Measurements from ENCODE around the gene SGPL1. TPM values are rescaled to one million over a fixed set of nuclear protein-coding genes. Genes with fewer than 3 reads are reported as not detected.

Gene SGPL1
- polyA plus RNA-seq, 1 experiment, result 16.6 TPM

GRCh38 chr10:70893227-70894006 lies 77.7 kb downstream of the SGPL1 start:
- DNase-seq (ENCODE audit: low read depth), result no peak
- Histone ChIP-seq H3K4me3 (ENCODE audit: low read depth, low read length) (no peak overlapping the region), H3K27me3 (ENCODE audit: control insufficient read depth, insufficient read depth, low read length) (peaks cover 2% of the 10 kb centered on the region), H3K36me3 (ENCODE audit: control insufficient read depth, insufficient read depth, low read length) (no peaks in the 10 kb centered on the region)
- no peak for TF ChIP-seq CTCF (IDR thresholded peaks at IDR 0.05; ENCODE audit: insufficient read depth, low read depth, low read length)
- ChIA-PET POLR2A (no interaction called here), CTCF (interaction anchor here (2.9 kb wide), 1 partner anchor 10 kb away, joined by 9 read pairs; no protein-coding TSS in a partner anchor)

DNA sequence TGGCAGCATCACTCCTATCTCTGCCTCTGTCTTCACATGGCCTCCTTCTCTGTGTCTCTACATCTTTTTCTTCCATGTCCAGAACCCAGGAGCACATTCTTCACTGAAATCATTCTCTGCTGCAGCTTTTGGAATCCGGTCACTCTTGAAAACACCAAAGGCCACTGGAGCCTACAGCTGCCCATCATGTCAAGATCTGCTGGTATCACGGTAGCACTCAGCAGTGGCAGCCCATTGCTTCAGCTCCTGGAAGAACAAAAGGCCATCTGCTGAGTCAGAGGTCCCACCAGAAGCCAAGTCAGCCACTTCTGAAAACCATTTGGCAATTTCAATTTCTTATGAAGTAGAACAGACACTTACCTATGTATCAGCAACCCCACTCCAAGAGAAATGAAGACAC lies 78.7 kb downstream of the SGPL1 start:
- Histone ChIP-seq H3K27me3 (ENCODE audit: control insufficient read depth, insufficient read depth, low read length) (peaks cover 2% of the 10 kb centered on the region), H3K36me3 (ENCODE audit: control insufficient read depth, insufficient read depth, low read length) (no peaks in the 10 kb centered on the region), H3K4me3 (ENCODE audit: low read depth, low read length) (no peak overlapping the region)
- DNase-seq (ENCODE audit: low read depth), result no peak
- no peak for TF ChIP-seq CTCF (IDR thresholded peaks at IDR 0.05; ENCODE audit: insufficient read depth, low read depth, low read length)
- POLR2A ChIA-PET, result no interaction called here
- CTCF ChIA-PET, result interaction anchor here (1.5 to 2.9 kb wide), 2 partner anchors 9 to 30 kb away, joined by 3 to 9 read pairs; no protein-coding TSS in a partner anchor

- ChIA-PET CTCF (interaction anchor here (1.2 kb wide), 1 partner anchor 28 kb away, joined by 4 read pairs; no protein-coding TSS in a partner anchor), POLR2A (no interaction called here)
- H3K36me3 ChIP-seq (ENCODE audit: control insufficient read depth, insufficient read depth, low read length), result no peaks in the 10 kb centered on the region
- H3K4me3 ChIP-seq (ENCODE audit: low read depth, low read length), result no peak overlapping the region
- TF ChIP-seq CTCF (IDR thresholded peaks at IDR 0.05; ENCODE audit: insufficient read depth, low read depth, low read length), result no peak
- DNase-seq (ENCODE audit: low read depth), result no peak
- H3K27me3 ChIP-seq (ENCODE audit: control insufficient read depth, insufficient read depth, low read length), result peaks cover 2% of the 10 kb centered on the region
These were observed 80.8 kb downstream of the SGPL1 start for GRCh38 chr10:70896551-70896950.

- TF ChIP-seq CTCF (IDR thresholded peaks at IDR 0.05; ENCODE audit: insufficient read depth, low read depth, low read length), result no peak
- ChIA-PET CTCF (interaction anchor here (0.6 kb wide), 1 partner anchor 21 kb away, joined by 3 read pairs; no protein-coding TSS in a partner anchor), POLR2A (no interaction called here)
- H3K36me3 ChIP-seq (ENCODE audit: control insufficient read depth, insufficient read depth, low read length), result no peaks in the 10 kb centered on the region
- no peak for DNase-seq (ENCODE audit: low read depth)
- no peak overlapping the region for H3K4me3 ChIP-seq (ENCODE audit: low read depth, low read length)
- H3K27me3 ChIP-seq (ENCODE audit: control insufficient read depth, insufficient read depth, low read length), result peaks cover 2% of the 10 kb centered on the region
These were observed 82.9 kb downstream of the SGPL1 start for GRCh38 chr10:70898687-70899086.

DNA sequence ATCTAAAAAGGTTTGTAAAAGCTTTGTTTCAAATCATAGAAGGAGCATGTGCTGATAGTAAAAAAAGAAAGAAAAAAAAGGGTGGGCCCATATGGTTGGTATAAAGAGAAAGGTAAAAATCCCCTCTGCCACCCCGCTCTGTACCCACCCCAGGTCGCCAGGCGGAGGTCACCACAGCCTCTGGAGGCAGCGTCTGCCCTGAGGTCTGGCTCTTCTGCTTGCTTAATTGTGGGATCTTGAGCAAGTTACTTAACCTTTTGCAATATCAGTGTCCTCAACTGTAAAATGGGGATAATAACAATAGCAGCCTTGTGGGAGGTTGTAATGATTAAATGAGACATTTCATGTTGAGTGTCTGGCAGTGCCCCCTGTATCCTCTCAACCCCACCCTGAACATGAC lies 83.3 kb downstream of the SGPL1 start:
- Histone ChIP-seq H3K27me3 (ENCODE audit: control insufficient read depth, insufficient read depth, low read length) (peaks cover 2% of the 10 kb centered on the region), H3K4me3 (ENCODE audit: low read depth, low read length) (no peak overlapping the region), H3K36me3 (ENCODE audit: control insufficient read depth, insufficient read depth, low read length) (no peaks in the 10 kb centered on the region)
- ChIA-PET CTCF (no interaction called here), POLR2A (no interaction called here)
- no peak for TF ChIP-seq CTCF (IDR thresholded peaks at IDR 0.05; ENCODE audit: insufficient read depth, low read depth, low read length)
- DNase-seq (ENCODE audit: low read depth), result no peak

All from BJ (cell line).